Astrocyte of the spinal cord (primary cell): ENCODE measurements around the gene VAV2.

Experiments
- DNase-seq: peaks from one replicate; pipeline ENCODE4 v3.0.0; 2011; ENCODE audit warnings: low read depth, low spot score
- H3K4me3 ChIP-seq: 2 replicates; pipeline ENCODE4 v1.5.1; 2011; ENCODE audit warnings: low read depth, mild to moderate bottlenecking, low read length, moderate library complexity
- CTCF ChIP-seq: IDR thresholded peaks from 2 replicates; pipeline ENCODE4 v1.5.1; 2012; ENCODE audit warnings: low read depth, mild to moderate bottlenecking, low read length, inconsistent platforms
- in situ Hi-C: cut with HindIII; loops from 2 replicates; pipeline ENCODE4 v1.10.0; 2017; ENCODE audit warnings: low sequenced_read_pairs

VAV2 gene

GRCh38 chr9:133717113-133718031 is 274.8 kb downstream of the VAV2 start:
- H3K4me3 ChIP-seq: no peak overlapping the region
- TF ChIP-seq CTCF: no peak
- DNase-seq: no peak
- in situ Hi-C loops: no loop called here

- no peak for DNase-seq
- no peak for TF ChIP-seq CTCF
- no peak overlapping the region for H3K4me3 ChIP-seq
- in situ Hi-C loops: no loop called here
Observed at GRCh38 chr9:133716564-133717112, 275.5 kb downstream of the VAV2 start.

GRCh38 chr9:133715866-133716563 is 276.1 kb downstream of the VAV2 start:
- peak; percentile 65 for TF ChIP-seq CTCF
- no peak for DNase-seq
- no peak overlapping the region for H3K4me3 ChIP-seq
- in situ Hi-C loops: no loop called here

GRCh38 chr9:133715295-133715865 is 276.7 kb downstream of the VAV2 start:
- in situ Hi-C loops: no loop called here
- TF ChIP-seq CTCF: no peak
- H3K4me3 ChIP-seq: no peak overlapping the region
- peak; percentile 20 for DNase-seq

- no peak overlapping the region for H3K4me3 ChIP-seq
- in situ Hi-C loops: no loop called here
- peak; percentile 60 for DNase-seq
Observed at GRCh38 chr9:133714606-133715294, 277.4 kb downstream of the VAV2 start.

More at GRCh38 chr9:133714606-133715294, 277.4 kb downstream of the VAV2 start:
- TF ChIP-seq CTCF: no peak
